RKO (cell line): Measurements from ENCODE around the gene UNK.
A peak's percentile ranks its signal among the peaks of the same experiment; 100 is the strongest.
"Not testable (repeated sequence)": the region's sequence is repeated elsewhere in the genome, so short reads cannot be mapped to it uniquely, and the experiment has no call there.

Source experiments
- DNase-seq: peaks from one replicate; pipeline ENCODE4 v3.0.0-alpha.2; 2016; ENCODE audit warnings: low spot score

The UNK gene

DNA sequence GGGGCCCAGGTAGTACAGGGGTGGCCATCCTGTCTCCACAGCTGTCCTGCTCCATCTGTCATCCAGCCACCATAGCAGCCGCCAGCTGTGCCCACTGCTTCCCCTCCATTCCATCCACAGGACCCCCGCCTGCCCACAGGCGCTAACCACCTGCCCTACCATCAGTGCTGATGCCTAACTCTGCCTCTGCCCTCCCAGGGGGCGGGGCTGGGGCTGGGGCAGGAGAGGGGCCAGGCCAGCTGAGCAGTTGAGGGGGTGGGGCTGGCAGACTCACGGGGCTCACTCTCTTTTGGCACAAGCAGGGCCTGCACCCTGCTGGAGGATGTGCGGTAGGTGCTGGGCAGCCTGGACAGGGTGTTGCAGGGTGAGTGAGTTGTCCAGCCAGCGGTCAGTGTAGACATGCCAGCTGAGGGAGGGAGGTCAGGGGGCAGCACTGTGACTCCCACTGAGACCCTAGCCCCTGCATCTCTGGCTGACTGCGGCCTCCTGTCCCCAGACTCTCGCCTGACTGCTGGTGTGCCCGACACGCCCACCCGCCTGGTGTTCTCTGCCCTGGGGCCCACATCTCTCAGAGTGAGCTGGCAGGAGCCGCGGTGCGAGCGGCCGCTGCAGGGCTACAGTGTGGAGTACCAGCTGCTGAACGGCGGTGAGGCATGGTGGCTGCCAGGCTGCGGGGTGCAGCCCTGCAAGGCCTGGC lies 29.3 kb upstream of the UNK start:
- DNase-seq: no peak

DNA sequence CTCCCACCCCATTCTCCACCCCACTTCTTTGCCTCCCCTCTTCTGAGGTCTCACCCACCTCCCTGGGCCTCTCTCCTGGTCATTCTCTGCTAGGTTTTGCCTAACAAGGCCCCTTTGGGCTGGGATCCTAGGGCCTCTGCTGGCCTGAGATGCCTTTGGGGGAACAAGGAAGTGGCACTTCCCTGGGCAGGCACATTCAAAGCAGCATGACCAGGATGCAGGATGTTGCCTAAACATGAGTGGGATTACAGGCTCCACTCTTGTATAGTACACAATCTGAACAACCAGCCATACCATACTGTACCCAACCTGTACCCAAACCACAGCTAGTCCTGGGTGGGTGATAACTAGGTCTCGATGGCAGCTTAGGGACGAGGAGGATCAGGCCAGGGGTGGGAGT lies 28.6 kb upstream of the UNK start:
- no peak for DNase-seq

GRCh38 chr17:75756451-75757085 lies 28.0 kb upstream of the UNK start:
- no peak for DNase-seq

DNA sequence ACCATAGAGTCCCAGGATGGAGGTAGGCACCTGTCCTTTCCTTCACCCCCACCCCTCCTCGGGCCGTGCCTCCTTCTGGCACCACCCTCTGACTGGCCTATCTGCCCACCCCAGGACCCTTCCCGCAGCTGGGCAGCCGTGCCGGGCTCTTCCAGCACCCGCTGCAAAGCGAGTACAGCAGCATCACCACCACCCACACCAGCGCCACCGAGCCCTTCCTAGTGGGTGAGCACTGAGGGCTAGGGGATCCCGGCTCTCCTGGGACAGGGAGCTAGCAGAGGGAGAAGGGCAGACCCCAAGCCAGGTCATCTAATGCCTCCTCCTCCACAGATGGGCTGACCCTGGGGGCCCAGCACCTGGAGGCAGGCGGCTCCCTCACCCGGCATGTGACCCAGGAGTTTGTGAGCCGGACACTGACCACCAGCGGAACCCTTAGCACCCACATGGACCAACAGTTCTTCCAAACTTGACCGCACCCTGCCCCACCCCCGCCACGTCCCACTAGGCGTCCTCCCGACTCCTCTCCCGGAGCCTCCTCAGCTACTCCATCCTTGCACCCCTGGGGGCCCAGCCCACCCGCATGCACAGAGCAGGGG lies 27.4 kb upstream of the UNK start:
- DNase-seq: no peak

DNA sequence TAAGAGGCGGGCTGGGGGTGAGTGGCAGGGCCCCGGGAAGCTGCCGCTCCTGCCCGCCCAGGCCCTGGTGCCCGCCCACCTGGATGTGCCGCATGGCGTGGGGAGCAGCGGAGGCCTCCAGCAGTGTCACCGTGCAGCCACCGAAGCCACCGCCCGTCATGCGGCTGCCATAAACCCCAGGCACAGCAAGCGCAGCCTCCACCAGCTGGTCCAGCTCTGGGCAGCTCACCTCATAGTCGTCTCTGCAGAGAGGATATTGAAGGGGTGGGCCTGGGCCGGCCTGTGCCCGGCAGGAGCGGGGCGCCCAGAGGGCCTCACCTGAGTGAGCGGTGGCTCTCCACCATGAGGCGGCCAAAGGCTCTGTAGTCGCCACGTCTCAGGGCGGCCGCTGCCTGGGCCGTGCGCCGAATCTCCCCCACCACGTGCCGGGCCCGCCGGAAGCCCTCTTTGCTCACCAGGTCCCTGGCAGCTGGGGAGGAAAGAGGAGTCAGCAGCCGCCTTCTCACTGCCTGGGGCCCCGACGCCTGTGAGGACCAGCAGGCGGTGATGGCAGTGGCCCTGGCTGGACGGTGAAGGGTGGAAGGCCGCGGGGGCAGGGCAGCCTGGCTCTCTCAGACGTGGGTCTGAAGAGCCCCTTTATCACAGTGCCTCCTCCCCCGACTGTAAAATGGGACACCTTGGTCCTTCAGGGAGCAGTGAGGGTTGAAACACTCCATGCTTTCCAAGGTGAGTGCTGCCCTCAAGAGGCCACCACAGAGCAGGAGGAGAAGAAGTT lies 26.3 kb upstream of the UNK start:
- no peak for DNase-seq

GRCh38 chr17:75759457-75759856 lies 25.1 kb upstream of the UNK start:
- DNase-seq: no peak

DNA sequence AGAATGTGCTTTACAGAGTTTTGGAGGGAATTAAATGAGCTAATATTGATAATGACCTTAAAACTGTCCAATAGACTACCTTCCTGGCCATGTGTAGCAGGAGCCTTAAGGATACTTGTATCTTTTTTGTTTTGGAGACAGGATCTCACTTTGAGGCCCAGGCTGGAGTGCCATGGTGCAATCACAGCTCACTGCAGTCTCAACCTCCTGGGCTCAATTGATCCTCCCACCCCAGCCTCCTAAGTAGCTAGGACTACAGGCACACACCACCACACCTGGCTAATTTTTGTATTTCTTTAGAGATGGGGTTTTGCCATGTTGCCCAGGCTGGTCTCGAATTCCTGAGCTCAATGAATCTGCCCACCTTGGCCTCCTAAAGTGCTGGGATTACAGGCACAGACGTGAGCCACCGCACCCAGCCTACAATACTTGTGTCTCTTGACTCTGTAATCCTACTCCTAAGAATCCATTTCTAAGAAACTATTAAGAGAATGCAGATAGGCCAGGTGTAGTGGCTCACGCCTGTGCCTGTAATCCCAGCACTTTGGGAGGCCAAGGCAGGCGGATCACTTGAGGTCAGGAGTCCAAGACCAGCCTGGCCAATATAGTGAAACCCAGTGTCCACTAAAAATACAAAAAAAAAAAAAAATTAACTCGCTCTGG lies 24.5 kb upstream of the UNK start:
- DNase-seq: not testable (repeated sequence)

- no peak for DNase-seq
Observed at GRCh38 chr17:75762513-75763268, 21.9 kb upstream of the UNK start.

DNA sequence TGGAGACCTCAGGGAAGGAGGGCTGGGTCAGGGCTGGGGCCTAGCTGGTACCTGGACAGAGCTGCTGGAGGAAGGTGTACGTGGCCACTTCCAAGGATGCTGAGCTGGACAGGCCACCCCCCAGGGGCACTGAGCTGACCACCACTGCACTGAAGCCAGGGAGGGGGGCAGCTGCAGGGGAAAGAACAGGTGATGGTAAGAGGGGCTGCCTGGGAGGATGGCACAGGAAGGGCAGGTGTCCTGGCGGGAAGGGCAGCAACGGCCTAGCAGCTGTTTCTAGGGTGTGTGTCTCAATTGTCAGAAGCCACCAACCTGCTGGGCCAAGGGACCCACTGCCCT lies 21.4 kb upstream of the UNK start:
- DNase-seq: no peak

GRCh38 chr17:75763613-75764416 lies 20.8 kb upstream of the UNK start:
- DNase-seq: no peak

DNA sequence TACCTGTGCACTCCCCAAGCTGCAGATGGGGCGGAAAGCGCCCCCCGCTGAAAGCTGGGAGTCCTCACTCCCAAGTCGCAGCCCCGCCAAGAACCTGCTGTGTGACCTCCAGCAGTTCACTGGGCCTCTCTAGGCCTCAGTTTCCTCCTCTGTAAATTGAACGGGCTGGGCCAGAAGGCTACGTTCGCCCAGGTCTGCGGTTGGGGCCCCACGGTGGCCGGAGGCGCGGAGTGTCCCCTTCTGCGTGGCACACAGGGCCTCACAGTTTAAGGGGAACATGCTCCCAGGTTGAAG lies 20.2 kb upstream of the UNK start:
- DNase-seq: no peak

- peak; percentile 70 for DNase-seq
Observed at GRCh38 chr17:75764711-75765421, 19.7 kb upstream of the UNK start, which contains the start of gene GALK1. Gene GALK1, minus strand, starts transcription at chr17:75765192. Its CDS starts 56 bp downstream, at chr17:75765136.

DNA sequence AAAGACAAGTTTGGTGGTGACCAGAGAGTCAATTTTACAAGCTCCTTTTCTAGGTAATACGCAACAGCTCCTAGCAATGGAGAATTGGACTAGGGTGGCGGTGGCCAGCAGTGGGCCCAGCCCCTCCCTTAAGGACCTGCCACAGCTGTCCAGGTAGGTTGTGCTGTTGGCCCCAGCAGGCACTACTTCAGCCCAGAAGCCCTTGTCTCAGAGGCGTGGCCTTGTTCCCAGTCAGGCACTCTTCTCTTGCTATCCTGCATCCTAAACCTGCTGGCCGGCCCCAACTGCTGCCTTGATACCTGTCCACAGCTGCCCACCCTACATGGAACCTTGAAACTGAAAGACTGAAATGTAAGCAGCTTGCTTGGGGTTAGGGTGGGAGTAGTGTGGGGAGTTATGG lies 18.6 kb upstream of the UNK start:
- no peak for DNase-seq

DNA sequence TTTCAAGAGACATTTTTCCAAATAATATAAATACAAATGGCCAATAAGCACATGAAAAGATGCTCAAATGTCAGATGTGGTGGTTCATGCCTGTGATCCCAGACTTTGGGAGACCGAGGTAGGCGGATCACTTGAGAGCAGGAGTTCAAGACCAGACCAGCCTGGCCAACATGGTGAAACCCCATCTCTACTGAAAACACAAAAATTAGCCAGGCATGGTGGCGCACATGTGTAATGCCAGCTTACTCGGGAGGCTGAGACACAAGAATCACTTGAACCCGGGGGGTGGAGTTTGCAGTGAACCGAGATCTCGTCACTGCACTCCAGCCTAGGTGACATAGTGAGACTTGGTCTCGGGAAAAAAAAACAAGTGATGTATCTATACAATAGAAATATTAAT lies 16.7 kb upstream of the UNK start:
- no peak for DNase-seq

DNA sequence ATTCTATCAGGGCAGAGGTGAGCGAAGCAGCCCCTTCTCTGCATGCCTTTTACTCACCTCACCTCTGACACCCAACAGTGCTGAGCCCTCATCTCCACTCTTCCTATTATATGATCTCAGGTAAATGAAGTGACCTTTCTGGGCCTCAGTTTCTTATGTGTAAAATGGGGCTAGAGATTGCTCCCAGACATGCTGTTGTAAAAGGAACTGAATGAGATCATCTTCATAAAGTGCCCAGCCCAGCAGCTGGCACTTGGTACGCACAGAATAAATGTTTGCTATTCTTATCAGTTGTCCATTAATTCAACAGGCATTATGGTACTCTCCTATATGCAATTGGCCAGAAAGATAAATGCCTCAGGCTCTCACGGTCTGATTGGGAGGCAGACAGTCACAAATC lies 15.1 kb upstream of the UNK start:
- DNase-seq: no peak

GRCh38 chr17:75771334-75772281 lies 13.0 kb upstream of the UNK start:
- DNase-seq: no peak

DNA sequence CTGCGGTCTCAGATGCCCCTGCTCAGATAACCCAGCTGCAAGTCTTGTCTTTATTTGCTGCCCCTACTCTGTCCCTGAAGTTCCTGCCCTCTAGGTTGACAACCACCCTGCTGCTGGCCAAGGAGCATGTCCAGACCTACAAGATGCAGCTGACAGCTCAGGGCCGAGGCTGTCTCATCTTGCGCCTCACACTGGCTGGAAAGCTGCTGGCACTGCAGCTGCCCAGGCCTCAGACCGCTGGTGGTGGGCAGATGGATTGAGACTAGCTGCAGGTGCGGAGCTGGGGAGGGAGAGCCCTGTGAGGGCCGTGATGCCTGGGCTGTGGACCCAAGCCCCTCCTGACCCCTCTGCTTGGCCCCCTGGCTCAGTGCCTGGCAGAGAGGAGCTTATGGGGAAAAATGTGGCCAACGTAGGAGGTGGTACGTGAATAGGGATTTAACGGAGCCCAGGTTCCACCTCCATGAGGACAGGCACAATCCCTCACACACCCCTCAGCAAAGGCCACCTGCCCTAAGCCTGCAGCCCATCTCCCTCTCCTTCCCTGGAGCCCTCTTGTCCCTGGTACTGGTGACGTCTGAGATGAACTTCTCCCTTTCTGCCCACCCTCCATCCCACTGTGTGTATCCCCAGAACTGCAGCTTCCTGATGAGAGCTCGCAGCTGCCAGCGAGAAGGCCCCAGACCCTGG lies 11.3 kb upstream of the UNK start:
- no peak for DNase-seq

GRCh38 chr17:75773808-75774470 lies 10.7 kb upstream of the UNK start:
- no peak for DNase-seq
